SJSA1 (cell line): ENCODE data around the gene SLC17A8. TPM values are rescaled to one million over a fixed set of nuclear protein-coding genes. Genes with fewer than 3 reads are reported as not detected.
A peak's percentile ranks its signal among the peaks of the same experiment; 100 is the strongest.

Experiments
- DNase-seq, 2 experiments: peaks; one replicate each; pipeline ENCODE4 v3.0.0-alpha.2; 2015 to 2020; ENCODE audit warnings: low spot score in 2 of 2, low read depth in 1 of 2
- H3K27ac ChIP-seq: fragments of 250-450 bp; sonication (Bioruptor Pico); 2 replicates; pipeline ENCODE4 v1.5.1; 2020; ENCODE audit warnings: mild to moderate bottlenecking, moderate library complexity
- H3K27me3 ChIP-seq: fragments of 250-450 bp; sonication (Bioruptor Pico); replicated peaks from 2 replicates; pipeline ENCODE4 v1.5.1; 2020; ENCODE audit warnings: mild to moderate bottlenecking, moderate library complexity
- H3K36me3 ChIP-seq: fragments of 250-450 bp; sonication (Bioruptor Pico); 2 replicates; pipeline ENCODE4 v1.5.1; 2020; ENCODE audit warnings: mild to moderate bottlenecking
- H3K4me1 ChIP-seq: fragments of 250-450 bp; sonication (Bioruptor Pico); replicated peaks from 2 replicates; pipeline ENCODE4 v1.6.1; 2021; ENCODE audit warnings: mild to moderate bottlenecking
- H3K4me3 ChIP-seq: fragments of 250-450 bp; sonication (Bioruptor Pico); 2 replicates; pipeline ENCODE4 v1.5.1; 2020; ENCODE audit warnings: mild to moderate bottlenecking
- H3K9me3 ChIP-seq: fragments of 250-450 bp; sonication (Bioruptor Pico); replicated peaks from 2 replicates; pipeline ENCODE4 v1.5.1; 2020; ENCODE audit warnings: mild to moderate bottlenecking
- total RNA-seq: library from RNA; depleted of rRNA; stranded (reverse); fragments of >200 nt; shearing (Covaris generic); gene quantifications from 2 replicates; pipeline ENCODE4 v1.2.3, GENCODE V29; 2014

Gene SLC17A8
- total RNA-seq, 1 experiment from 2014 or later: not detected

- Histone ChIP-seq H3K9me3 (no peaks in the 10 kb centered on the region), H3K27me3 (no peaks in the 10 kb centered on the region)
These were observed 11.7 kb upstream of the SLC17A8 start for GRCh38 chr12:100345020-100345767.

GRCh38 chr12:100346660-100347059 lies 10.2 kb upstream of the SLC17A8 start:
- no peaks in the 10 kb centered on the region for H3K4me1 ChIP-seq
- no peaks in the 10 kb centered on the region; the same call in 1 of the 2 replicates for H3K27me3 ChIP-seq
- DNase-seq: no peak
- H3K36me3 ChIP-seq: no peaks in the 10 kb centered on the region
- no peak overlapping the region for H3K4me3 ChIP-seq
- no peaks in the 10 kb centered on the region for H3K9me3 ChIP-seq
- H3K27ac ChIP-seq: no peak overlapping the region

More at GRCh38 chr12:100345020-100345767, 11.7 kb upstream of the SLC17A8 start:
- Histone ChIP-seq H3K36me3 (no peaks in the 10 kb centered on the region), H3K27ac (no peak overlapping the region), H3K4me1 (no peaks in the 10 kb centered on the region), H3K4me3 (no peak overlapping the region)
- DNase-seq: no peak

GRCh38 chr12:100348657-100349454 lies 8.0 kb upstream of the SLC17A8 start:
- Histone ChIP-seq H3K36me3 (no peaks in the 10 kb centered on the region), H3K27ac (no peak overlapping the region)
- peak in 1 of 2 experiments; percentile 7 for DNase-seq

GRCh38 chr12:100359248-100359647 lies 2.4 kb downstream of the SLC17A8 start:
- no peaks in the 10 kb centered on the region for H3K36me3 ChIP-seq
- DNase-seq: no peak
- no peak overlapping the region for H3K4me3 ChIP-seq
- H3K4me1 ChIP-seq: peaks cover 3% of the 10 kb centered on the region; the same call in 1 of the 2 replicates
- no peaks in the 10 kb centered on the region for H3K9me3 ChIP-seq
- no peak overlapping the region for H3K27ac ChIP-seq
- H3K27me3 ChIP-seq: peaks cover 6% of the 10 kb centered on the region; the same call in 1 of the 2 replicates

More at GRCh38 chr12:100348657-100349454, 8.0 kb upstream of the SLC17A8 start:
- H3K4me3 ChIP-seq: no peak overlapping the region
- no peaks in the 10 kb centered on the region for H3K9me3 ChIP-seq
- no peaks in the 10 kb centered on the region; the same call in 1 of the 2 replicates for H3K27me3 ChIP-seq
- no peaks in the 10 kb centered on the region for H3K4me1 ChIP-seq

GRCh38 chr12:100359822-100360221 lies 2.9 kb downstream of the SLC17A8 start:
- no peak overlapping the region for H3K4me3 ChIP-seq
- no peaks in the 10 kb centered on the region for H3K36me3 ChIP-seq
- H3K4me1 ChIP-seq: peaks cover 3% of the 10 kb centered on the region; the same call in 1 of the 2 replicates
- peaks cover 6% of the 10 kb centered on the region; the same call in 1 of the 2 replicates for H3K27me3 ChIP-seq
- H3K27ac ChIP-seq: no peak overlapping the region
- H3K9me3 ChIP-seq: no peaks in the 10 kb centered on the region
- no peak for DNase-seq

GRCh38 chr12:100360450-100360849 lies 3.6 kb downstream of the SLC17A8 start:
- Histone ChIP-seq H3K36me3 (no peaks in the 10 kb centered on the region), H3K4me3 (no peak overlapping the region), H3K27me3 (peaks cover 6% of the 10 kb centered on the region; the same call in 1 of the 2 replicates), H3K4me1 (peaks cover 3% of the 10 kb centered on the region; the same call in 1 of the 2 replicates), H3K27ac (no peak overlapping the region), H3K9me3 (no peaks in the 10 kb centered on the region)
- DNase-seq: no peak

- no peaks in the 10 kb centered on the region for H3K36me3 ChIP-seq
- H3K9me3 ChIP-seq: no peaks in the 10 kb centered on the region
- peaks cover 3% of the 10 kb centered on the region; the same call in 1 of the 2 replicates for H3K4me1 ChIP-seq
These were observed 7.5 kb downstream of the SLC17A8 start for GRCh38 chr12:100364324-100364723.

GRCh38 chr12:100365411-100365810 lies 8.5 kb downstream of the SLC17A8 start:
- H3K27me3 ChIP-seq: no peaks in the 10 kb centered on the region
- H3K36me3 ChIP-seq: no peaks in the 10 kb centered on the region
- H3K9me3 ChIP-seq: no peaks in the 10 kb centered on the region
- no peaks in the 10 kb centered on the region for H3K4me1 ChIP-seq
- H3K27ac ChIP-seq: no peak overlapping the region
- H3K4me3 ChIP-seq: no peak overlapping the region
- DNase-seq: no peak

More at GRCh38 chr12:100364324-100364723, 7.5 kb downstream of the SLC17A8 start:
- Histone ChIP-seq H3K4me3 (no peak overlapping the region), H3K27me3 (no peaks in the 10 kb centered on the region), H3K27ac (no peak overlapping the region)
- DNase-seq: no peak

GRCh38 chr12:100368066-100368465 lies 11.2 kb downstream of the SLC17A8 start:
- no peaks in the 10 kb centered on the region for H3K36me3 ChIP-seq
- H3K9me3 ChIP-seq: no peaks in the 10 kb centered on the region
- H3K27ac ChIP-seq: no peak overlapping the region
- H3K4me3 ChIP-seq: no peak overlapping the region
- H3K4me1 ChIP-seq: no peaks in the 10 kb centered on the region
- DNase-seq: no peak
- H3K27me3 ChIP-seq: no peaks in the 10 kb centered on the region

- no peaks in the 10 kb centered on the region for H3K4me1 ChIP-seq
- no peak overlapping the region for H3K4me3 ChIP-seq
- no peak for DNase-seq
- no peaks in the 10 kb centered on the region for H3K27me3 ChIP-seq
- no peaks in the 10 kb centered on the region for H3K36me3 ChIP-seq
- H3K27ac ChIP-seq: no peak overlapping the region
- no peaks in the 10 kb centered on the region for H3K9me3 ChIP-seq
These were observed 14.3 kb downstream of the SLC17A8 start for GRCh38 chr12:100371146-100371545.

GRCh38 chr12:100372853-100373640 lies 16.2 kb downstream of the SLC17A8 start:
- Histone ChIP-seq H3K4me1 (no peaks in the 10 kb centered on the region), H3K4me3 (no peak overlapping the region), H3K27ac (no peak overlapping the region), H3K27me3 (no peaks in the 10 kb centered on the region), H3K9me3 (no peaks in the 10 kb centered on the region), H3K36me3 (no peaks in the 10 kb centered on the region)
- no peak for DNase-seq

- Histone ChIP-seq H3K9me3 (no peaks in the 10 kb centered on the region), H3K4me1 (no peaks in the 10 kb centered on the region), H3K27ac (no peak overlapping the region), H3K4me3 (no peak overlapping the region), H3K36me3 (no peaks in the 10 kb centered on the region), H3K27me3 (no peaks in the 10 kb centered on the region)
- no peak for DNase-seq
These were observed 18.3 kb downstream of the SLC17A8 start for GRCh38 chr12:100375038-100375735.

- H3K4me3 ChIP-seq: no peak overlapping the region
- no peak for DNase-seq
These were observed 19.3 kb downstream of the SLC17A8 start for GRCh38 chr12:100376161-100376560.

More at GRCh38 chr12:100376161-100376560, 19.3 kb downstream of the SLC17A8 start:
- Histone ChIP-seq H3K27ac (no peak overlapping the region), H3K27me3 (no peaks in the 10 kb centered on the region), H3K36me3 (no peaks in the 10 kb centered on the region), H3K4me1 (no peaks in the 10 kb centered on the region), H3K9me3 (no peaks in the 10 kb centered on the region)
